DMS 273 treated with DMSO at 0.1 percent for 48 hours (cell line): ENCODE results near the gene HCFC2.
"Not testable (repeated sequence)": the region's sequence is repeated elsewhere in the genome, so short reads cannot be mapped to it uniquely, and the experiment has no call there.

Experiments
- DNase-seq: peaks from one replicate; lab custom pipeline; 2025; lab: John Stamatoyannopoulos, UW

Gene HCFC2

DNA sequence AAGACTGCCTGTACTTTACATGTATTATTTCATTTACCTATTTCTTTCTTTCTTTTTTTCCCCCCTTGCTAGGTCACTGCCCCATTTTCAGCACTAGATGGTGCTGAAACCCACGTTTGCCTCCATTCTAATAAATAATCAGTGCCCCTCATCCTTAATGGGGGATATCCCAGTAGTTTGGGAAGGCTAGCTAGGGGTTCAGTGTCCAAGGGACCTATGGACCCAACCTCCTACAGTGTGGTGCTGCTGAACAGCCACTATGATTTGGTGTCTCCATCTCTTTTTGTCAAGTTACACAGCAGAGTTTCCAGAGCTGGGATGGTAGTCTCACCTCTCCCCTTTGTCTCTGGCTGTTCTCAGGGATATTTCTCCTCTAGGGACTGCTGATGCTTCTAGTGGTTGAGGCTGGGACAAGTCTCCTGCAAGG lies 6.5 kb upstream of the HCFC2 start:
- DNase-seq, result peak; percentile 54

DNA sequence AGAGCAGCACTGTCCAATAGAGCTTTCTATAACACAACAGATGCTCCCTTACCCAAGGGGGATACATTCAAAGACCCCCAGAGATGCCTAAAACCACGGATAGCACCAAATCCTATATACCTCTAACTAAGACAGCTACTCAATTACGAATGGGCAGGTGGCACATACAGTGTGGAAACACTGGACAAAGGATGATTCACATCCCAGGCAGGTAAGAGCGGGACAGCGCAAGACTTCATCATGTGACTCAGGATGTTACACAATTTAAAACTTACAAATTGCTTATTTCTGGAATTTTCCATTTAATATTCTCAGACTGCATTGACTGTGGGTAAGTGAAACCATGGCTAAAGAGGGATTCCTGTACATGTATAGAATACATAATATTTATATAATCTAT lies 5.5 kb upstream of the HCFC2 start:
- DNase-seq, result no peak

DNA sequence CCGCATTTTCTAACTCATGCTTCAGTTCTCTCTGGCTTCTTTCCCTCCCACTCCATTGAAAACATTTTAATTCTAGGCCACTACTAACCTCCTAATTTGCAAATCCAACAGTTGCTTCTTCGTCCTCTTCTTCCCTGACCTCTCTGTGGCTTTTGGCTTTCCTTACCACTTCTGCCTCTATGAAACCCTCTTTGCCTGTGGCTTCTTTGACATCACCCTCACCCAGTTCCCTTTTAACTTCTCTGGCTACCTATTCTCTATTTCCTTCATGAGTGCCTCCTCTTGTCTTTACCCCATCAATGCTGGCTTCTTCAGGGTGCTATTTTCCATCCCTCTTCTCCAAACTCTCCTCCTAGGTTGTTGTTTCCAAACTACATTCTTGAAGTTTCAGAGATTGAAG lies 4.4 kb upstream of the HCFC2 start:
- no peak for DNase-seq

DNA sequence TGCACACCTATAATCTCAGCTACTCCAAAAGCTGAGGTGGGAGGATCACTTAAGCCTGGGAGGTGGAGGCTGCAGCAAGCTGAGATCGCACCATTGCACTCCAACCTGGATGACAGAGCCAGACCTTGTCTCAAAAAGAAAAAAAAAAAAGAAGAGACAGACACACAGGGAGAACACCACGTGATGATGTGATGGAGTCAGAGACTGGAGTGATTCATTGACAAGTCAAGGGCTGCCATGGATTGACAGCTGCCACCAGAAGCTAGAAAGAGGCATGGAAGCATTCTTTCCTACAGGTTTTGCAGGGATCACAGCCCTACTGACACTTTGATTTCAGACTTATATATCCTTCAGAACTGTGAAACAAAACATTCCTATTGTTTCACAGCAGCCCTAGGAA lies 3.5 kb upstream of the HCFC2 start:
- no peak for DNase-seq

DNA sequence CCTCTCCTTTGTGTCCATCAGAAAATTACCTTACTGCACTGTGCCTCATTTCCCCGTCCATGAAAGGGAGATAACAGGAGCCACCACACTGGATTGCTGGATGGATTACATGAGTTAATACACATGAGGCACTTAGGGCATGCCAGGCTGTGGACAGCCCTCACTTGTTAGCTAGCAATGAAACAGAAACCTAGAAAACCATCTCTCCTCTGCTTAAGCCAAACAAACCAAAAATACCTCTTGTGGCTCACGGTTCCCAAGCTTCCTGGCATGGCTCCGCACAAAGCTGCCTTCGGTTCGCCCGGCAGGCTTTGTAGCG lies 660 bp upstream of the HCFC2 start:
- no peak for DNase-seq

DNA sequence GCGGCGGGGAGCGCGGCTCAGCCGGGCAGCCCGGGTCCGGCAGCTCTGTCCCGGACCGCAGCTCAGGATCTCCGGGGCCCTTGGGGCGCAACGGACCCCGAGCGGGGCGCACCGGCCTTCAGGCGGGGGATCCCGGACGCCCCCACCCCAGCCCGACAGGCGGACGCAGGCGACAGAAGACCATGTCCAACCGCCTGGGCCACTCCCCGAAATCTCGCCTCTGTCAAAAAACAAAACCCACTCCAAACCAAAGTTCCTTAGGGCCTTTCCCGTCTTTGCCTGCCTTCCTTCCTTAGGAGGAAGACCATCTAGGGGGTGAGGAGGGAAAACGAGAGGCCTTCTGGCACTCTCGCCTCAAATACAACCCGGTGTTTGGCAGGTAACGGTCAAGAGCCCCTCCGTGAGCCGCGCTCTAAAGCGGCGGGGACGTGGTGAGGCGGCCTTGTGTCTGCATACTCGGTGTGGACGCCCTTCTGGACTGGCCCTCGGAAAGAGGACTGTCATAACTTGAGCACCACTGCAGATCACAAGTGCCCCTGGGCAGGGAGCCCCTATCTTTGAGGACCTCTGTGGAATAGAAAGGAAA lies 604 bp downstream of the HCFC2 start:
- DNase-seq, result no peak

DNA sequence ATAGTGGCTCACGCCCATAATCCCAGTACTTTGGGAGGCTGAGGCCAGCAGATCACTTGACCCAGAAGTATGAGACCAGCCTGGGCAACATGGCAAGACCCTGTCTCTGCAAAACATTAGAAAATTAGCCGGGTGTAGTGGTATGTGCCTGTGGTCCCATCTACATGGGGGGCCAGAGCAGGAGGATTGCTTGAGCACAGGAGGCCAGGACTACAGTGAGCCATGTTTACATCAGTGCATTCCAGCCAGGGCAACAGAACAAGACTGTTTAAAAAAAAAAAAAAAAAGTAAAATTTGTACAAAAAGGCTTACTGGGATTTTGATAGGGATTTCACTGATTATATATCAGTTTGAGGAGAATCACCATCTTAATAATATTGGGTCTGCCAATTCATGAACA lies 7.8 kb downstream of the HCFC2 start:
- DNase-seq, result no peak

DNA sequence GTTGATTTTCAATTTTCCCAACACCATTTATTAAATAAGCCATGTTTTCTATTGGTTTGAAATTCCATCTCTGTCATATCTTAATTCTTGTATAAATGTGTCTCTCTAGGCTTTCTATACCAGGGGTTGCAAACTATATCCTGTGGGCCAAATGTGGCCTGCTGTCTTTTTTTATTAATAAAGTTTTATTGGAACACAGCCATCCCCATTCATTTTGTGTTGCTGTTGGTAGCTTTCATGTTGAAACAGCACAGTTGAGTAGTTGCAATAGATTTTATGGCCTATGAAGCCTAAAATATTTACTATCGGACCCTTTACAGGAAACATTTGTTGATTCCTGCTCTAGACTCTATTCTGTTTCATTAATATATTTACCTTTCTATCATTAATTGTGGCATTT lies 9.4 kb downstream of the HCFC2 start:
- DNase-seq, result no peak

DNA sequence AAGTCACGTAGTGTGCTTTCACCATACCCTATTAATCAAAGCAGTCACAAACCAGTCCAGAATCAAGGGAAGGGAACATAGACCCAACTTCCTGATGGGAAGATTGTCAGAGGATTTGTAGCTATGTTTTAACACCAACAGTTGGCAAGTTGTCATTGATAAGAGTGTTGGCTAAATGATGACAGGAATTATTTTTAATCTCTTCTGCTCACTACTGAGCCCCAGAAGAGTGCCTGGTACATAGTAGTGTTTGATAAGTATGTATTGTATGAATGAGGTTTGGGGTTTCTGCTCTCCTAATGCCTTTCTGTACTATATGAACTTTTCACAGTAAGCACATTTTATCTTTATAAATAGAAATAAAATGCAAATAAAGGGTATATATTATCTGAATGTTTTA lies 14.7 kb downstream of the HCFC2 start:
- DNase-seq, result no peak

DNA sequence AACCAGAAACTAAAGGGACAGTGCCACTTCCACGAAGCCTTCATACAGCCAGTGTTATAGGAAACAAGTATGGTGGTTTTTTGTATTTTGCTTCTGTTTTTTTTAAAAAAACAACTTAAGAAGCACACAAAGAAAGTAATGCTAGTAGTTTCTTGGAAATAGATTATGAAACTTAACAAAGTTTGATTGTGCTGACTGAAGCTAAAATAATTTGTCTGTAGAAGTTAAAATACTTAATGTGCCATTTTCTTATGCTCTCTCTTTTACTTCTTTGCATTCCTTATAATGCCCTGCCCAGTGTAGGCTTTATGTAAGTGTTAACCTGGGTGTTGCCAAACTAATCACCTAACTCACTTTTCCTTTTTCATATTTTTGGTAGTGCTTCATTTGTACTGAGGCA lies 16.4 kb downstream of the HCFC2 start:
- no peak for DNase-seq

DNA sequence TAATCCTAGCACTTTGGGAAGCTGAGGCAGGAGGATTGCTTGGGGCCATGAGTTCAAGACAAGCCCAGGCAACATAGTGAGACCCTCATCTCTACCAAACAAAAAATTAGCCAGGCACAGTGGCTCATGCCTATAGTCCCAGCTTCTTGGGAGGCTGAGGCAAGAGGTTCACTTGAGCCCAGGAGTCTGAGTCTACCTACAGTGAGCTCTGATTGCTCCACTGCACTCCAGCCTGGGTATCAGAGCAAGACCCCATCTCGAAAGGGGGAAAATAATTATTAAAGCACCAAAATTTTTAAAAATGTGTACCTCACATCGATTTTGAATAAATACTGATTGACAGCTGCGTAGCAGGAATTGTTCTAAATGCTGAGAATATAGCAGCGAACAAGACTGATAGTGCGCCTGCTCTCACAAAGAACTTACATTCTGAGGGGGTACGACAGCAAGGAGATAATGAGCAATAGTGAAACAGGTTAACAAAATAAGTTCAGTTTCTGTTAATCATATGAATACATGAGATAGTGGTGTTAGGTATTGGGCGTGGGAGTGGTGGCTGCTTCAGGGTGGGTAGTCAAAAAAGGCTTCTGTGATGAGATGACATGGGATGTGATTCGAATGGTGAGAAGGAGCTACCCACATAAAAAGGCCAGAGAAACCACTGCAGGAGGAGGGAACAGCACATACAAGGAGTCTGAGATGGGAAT lies 19.6 kb downstream of the HCFC2 start:
- DNase-seq, result no peak

DNA sequence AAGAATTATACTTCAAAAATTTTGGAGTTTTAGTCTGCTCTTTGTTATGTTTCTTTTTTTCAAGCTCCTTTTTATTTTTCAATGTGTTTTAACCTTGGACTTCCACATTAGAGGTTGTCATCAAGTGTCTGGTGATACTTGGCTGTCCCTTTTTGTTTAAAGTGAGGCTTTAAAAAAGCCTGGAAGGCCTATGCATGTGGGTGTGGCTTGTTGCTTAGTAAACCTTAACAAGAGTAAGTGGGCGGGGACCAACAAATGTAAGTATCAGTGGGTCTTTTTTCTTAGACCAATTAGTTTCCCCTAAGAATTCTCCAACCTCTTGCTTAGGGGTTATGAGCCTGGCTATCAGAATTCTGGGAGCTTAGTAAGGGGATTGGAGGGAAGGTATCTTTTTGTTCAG lies 26.4 kb downstream of the HCFC2 start:
- no peak for DNase-seq

DNA sequence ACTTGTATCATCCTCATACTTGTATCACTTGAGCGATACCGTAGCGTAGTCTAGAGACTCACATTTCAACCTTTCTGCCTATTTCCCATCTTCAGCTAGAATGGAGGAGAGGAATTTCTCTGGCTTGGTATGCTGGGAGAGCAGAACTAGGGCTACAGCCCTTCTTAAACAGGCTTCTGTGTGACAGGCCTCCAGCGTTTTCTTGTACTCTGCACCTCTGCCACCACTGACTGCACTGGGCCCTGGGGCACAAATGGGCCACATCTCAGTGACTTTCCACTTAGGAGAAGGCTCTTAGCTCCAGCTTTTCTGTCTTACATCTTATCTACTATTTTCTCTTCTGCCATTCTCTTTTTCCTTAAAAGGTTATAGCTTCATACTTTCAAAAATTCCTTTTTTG lies 26.8 kb downstream of the HCFC2 start:
- no peak for DNase-seq

DNA sequence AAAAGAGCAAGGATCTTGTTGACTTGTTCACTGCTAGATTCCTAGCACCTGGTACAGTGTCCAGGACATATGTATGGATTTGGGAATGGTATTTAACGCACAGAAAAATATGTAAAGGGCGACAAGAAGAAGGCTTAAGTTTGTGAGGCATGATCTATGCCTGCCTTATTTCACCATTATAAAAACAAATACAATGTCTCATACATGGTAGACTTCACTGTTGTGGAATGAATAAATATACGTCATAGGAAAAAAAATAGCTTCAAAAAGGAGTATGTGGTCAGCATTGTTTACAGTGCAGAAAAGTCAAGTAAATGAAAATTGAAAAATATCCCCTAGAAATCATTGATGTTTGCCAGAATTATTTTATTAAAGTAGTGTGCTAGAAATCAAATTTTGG lies 30.0 kb downstream of the HCFC2 start:
- no peak for DNase-seq

DNA sequence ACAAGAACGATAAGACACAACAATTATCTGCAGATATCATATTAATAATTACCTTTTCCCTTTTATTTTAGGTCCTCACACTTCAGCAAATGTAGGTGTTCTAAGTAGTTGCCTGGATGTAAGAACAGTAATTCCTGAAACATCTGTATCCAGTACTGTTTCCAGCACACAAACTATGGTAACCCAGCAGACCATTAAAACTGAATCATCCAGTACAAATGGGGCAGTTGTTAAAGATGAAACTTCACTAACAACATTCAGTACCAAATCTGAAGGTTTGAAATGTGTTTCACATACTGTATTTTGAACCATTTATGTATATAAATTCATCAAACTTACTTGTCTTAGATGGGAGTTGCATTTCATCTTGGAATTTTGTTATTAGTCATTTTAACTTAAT lies 31.0 kb downstream of the HCFC2 start:
- no peak for DNase-seq

DNA sequence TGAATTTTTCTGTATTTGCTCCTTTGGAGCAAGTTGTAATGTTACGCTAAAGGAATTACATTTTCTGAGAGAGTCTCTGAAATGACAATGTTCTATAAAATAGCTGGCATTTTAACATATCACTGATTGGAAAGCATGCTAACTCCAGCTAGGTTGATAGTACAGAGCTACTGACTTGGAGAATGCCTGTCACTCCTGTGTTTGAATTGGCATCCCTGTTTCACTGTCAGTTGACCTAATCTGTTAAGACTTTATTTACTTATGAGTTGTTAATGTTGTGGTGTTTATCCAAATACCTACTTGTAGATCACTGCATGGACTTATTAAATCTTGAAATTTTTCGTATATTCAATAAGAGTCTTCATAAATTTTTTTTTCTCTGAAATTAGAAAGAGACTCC lies 33.6 kb downstream of the HCFC2 start:
- DNase-seq, result no peak

DNA sequence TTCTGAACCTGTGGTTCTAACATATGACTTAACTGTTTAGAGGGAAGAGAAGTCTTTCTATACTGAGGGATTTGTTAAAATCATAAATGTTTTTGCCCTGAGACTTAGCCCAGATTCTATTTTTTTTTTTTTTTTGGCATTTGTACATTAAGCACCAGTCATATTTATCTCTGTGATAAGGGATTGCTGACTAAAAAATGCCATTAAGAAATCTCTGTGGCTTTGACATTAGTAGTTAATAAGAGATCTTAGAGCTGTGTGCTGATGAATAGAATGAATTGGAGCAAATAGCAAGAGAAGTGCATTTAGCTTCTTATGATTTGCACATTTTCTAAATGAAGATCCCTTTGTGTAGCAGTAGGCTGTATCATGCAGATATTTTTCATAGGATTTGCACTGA lies 41.1 kb downstream of the HCFC2 start:
- DNase-seq, result no peak

DNA sequence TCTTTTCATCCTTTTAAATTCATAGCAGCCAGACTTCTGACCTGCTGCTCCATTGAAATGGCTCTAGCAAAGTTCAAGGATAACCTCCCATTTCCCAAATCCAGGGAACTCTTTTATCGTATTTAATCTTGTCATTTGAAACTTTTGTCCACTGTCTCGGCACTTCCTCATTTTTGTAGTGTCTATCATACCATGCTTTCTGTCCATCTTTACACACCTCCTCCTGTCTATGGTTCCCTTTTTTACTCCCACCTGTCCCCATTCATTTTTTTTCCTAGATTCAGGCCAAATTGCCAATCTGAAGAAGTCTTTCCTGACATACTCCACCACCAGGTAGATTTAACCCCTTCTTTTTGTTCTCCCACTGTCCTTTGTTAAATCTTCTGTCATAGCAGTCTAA lies 42.6 kb downstream of the HCFC2 start:
- no peak for DNase-seq

DNA sequence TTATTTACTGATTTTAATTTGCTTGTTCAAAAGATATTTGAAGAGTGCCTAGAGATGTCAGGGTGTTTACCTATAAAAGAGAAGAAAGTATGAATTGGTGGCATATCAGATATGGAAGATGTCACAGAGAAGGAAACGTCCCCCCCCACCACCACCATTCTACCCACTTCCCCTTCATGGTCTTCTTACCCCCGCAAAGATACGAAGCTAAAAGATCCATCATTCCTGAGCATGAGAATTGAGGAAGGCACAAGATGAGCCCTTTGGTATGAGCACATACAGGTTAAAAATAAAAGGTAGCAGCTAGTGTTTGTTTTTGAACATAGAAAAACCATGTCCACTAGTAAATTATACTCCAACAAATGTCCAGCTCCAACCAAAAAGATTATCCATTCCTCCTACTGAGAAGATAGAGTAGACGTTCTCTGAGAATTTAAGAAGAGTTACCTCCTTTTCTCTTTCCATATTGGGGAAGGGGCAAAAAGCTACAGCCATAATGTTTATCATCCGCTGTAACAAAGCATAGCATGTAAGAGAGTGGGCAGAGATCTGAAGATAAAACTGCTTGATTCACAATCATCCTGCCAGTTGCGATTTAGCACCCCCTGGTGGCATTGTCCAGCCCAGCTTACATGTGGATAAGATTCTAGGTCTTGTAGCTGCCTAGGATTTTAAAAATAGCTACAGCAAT lies 44.6 kb downstream of the HCFC2 start:
- peak; percentile 40 for DNase-seq

DNA sequence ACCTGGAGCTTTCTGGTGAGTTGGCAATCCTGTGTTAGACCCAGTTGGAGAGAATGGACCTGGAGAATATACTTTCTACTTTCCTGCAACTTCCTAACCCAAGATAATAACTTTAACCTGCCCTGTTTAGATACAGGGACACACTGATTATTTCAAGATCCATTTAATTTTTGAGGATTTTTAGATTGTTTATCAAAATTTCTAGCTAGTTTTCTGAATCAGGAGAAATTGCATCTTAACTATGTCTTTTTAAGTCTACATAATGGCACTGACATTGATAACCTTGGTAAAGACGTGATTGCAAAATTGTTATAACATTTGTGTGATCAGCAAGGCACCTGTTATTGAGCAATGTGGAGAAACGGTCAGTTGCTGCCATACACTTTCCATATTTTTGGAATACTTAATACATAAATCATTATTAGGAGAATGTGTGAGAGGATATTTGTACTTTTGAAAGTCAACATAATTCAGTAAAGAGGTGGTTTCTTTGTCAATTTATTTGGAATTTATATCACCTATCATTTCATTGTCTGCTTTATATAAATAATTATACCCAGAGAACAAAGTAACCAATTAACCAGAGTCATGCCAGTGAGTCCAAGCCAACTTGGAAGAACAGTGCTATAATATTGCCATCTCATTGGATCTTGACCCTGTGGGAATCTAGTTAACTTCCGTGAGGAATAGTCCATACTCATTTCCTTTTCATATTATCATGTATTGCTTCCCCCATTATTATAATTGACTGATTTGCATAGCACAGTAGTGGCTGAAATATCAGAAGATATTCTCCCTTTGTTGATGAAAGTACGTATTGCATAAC lies 45.3 kb downstream of the HCFC2 start:
- no peak for DNase-seq

DNA sequence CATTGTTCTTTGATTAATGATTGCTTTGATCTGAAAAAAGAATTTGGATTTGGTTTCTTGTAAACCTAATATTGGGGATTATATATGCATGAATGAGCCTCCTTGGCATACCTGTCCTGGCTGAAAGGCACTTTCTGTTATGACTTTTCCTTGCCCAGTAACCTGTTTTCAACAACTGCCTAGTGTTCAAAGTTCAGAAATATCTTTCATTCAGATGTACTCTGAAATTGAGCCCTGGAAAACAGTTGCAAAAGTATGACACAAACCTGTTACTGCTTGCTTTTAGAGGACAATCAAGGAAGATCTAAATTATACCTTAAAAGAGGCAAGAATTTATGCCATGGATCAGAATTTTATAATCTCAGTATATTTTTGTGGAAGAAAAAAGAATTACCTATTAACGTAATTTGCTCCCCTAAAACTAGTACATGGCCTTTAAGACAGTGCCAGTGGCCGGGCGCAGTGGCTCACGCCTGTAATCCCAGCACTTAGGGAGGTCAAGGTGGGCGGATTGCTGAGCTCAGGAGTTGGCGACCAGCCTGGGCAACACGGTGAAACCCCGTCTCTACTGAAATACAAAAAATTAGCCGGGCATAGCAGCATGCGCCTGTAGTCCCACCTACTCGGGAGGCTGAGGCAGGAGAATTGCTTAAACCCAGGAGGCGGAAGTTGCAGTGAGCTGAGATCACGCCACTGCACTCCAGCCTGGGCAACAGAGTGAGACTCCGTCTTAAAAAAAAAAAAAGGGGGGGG lies 50.7 kb downstream of the HCFC2 start:
- DNase-seq, result not testable (repeated sequence)

DNA sequence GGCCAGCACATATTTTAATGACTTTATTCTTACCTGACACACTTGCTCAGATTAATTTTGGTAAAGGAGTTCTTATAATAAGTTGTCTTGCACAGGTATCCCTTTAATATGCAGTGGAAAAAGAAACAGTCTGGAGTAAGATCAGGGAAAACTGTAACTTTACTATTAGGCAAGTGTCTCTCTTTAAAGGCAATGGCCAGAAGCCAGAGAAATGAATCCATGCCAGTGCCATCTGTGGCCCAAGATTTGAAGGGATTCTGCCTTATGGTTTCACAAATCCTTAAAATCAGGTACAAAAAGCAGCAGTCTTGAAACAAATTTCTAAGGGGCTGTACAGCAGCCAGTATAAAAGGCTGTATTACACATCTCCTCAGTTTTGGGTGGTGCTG lies 51.2 kb downstream of the HCFC2 start:
- peak; percentile 50 for DNase-seq
